ENCODE data around the gene POLE.

POLE gene

GRCh38 chr12:132658149-132658894 is 28.8 kb downstream of the POLE start:
- DNase-seq = no peak

GRCh38 chr12:132657004-132657727 is 30.0 kb downstream of the POLE start:
- no peak for DNase-seq

GRCh38 chr12:132653567-132654290 is 33.4 kb downstream of the POLE start:
- no peak for DNase-seq

- no peak for DNase-seq
Measured at GRCh38 chr12:132651444-132652100, 35.6 kb downstream of the POLE start.

GRCh38 chr12:132649226-132649945 is 37.8 kb downstream of the POLE start:
- no peak for DNase-seq

GRCh38 chr12:132648616-132649225 is 38.4 kb downstream of the POLE start:
- no peak for DNase-seq

GRCh38 chr12:132647858-132648257 is 39.3 kb downstream of the POLE start:
- DNase-seq = no peak

- no peak for DNase-seq
Measured at GRCh38 chr12:132646850-132647249, 40.3 kb downstream of the POLE start.

GRCh38 chr12:132642846-132643835 is 44.0 kb downstream of the POLE start:
- DNase-seq = no peak

- no peak for DNase-seq
Measured at GRCh38 chr12:132641811-132642650, 45.1 kb downstream of the POLE start.

- no peak for DNase-seq
Measured at GRCh38 chr12:132640936-132641335, 46.2 kb downstream of the POLE start.

GRCh38 chr12:132639956-132640520 is 47.1 kb downstream of the POLE start:
- no peak for DNase-seq

GRCh38 chr12:132638541-132639408 is 48.4 kb downstream of the POLE start:
- DNase-seq = peak in 9 of 56 donors; percentile 2 to 53 (median 13)

- no peak for DNase-seq
Measured at GRCh38 chr12:132637811-132638210, 49.3 kb downstream of the POLE start.

GRCh38 chr12:132635076-132635955 is 51.8 kb downstream of the POLE start:
- DNase-seq = no peak
